ENCODE data around the gene WSCD2. TPM values are rescaled to one million over a fixed set of nuclear protein-coding genes. Genes with fewer than 3 reads are reported as not detected.

The WSCD2 gene
- polyA plus RNA-seq, 1 donor from 2014 or later: 5.8 TPM

DNA sequence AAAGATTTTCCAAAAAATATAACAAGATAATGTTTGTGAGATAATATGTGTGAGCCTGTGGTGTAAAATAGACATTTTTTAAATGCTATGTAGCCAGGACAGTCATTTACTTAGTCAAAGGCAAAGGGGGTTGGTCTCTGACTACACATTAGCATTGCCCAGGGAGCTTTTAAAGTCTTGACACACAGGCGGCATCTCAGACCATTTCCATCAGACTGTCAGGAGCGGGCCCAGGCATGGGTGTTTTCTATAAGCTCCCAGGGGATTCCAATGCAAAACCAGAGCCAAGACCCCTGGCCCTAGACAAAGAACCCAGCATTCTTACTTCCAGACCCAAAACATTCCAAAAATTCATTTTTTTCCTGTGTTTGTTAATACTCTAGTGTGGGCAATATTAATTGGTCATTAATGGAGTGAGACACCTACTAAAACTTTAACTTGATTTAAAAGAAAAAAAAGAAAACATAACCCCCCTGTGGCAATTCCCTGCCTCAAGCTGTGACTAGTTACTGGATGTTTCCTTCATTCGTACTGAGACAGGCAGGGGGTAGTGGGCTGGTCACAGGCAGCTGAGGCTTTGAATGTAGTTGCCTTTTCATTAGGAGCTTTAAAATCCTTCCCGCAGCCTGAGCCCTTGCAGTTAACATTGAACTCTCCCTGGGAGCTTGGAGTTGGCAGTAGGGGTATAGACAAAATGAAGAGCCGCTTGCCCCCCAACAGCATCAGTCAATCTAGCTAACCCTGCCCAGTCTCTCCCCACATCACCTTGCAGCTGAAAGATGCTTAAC, 106.3 kb downstream of the WSCD2 start:
- no peak overlapping the region for H3K9ac ChIP-seq (ENCODE audit: low read length)
- no peak overlapping the region for H2AFZ ChIP-seq (ENCODE audit: low read depth, low read length)
- no peaks in the 10 kb centered on the region for H3K79me2 ChIP-seq (replicated peaks; ENCODE audit: insufficient read depth, low read length)
- H3F3A ChIP-seq (ENCODE audit: insufficient read depth, low read length, poor library complexity, severe bottlenecking): no peaks in the 10 kb centered on the region
- no peak overlapping the region for H3K4me2 ChIP-seq (ENCODE audit: low read length)
- no peak overlapping the region for H3K4me3 ChIP-seq (ENCODE audit: low read length)
- no peaks in the 10 kb centered on the region for H3K9me3 ChIP-seq (ENCODE audit: low read length)
- no peaks in the 10 kb centered on the region for H3K9me2 ChIP-seq (ENCODE audit: insufficient read depth, low read length)
- no peaks in the 10 kb centered on the region for H3K36me3 ChIP-seq (ENCODE audit: insufficient read depth, low read length)
- no peak overlapping the region for H3K27ac ChIP-seq (ENCODE audit: low read length)
- H3K27me3 ChIP-seq (ENCODE audit: insufficient read depth, low read depth, low read length): no peaks in the 10 kb centered on the region
- no peaks in the 10 kb centered on the region for H4K20me1 ChIP-seq (ENCODE audit: insufficient read depth)
- no peak for TF ChIP-seq MXI1 (conservative IDR thresholded peaks at IDR 0.05; ENCODE audit: poor library complexity, severe bottlenecking)
- no peak for TF ChIP-seq EP300 (conservative IDR thresholded peaks at IDR 0.05; ENCODE audit: poor library complexity, severe bottlenecking)
- no peak for TF ChIP-seq POLR2AphosphoS5 (IDR thresholded peaks at IDR 0.05)
- TF ChIP-seq, protein P1, sequence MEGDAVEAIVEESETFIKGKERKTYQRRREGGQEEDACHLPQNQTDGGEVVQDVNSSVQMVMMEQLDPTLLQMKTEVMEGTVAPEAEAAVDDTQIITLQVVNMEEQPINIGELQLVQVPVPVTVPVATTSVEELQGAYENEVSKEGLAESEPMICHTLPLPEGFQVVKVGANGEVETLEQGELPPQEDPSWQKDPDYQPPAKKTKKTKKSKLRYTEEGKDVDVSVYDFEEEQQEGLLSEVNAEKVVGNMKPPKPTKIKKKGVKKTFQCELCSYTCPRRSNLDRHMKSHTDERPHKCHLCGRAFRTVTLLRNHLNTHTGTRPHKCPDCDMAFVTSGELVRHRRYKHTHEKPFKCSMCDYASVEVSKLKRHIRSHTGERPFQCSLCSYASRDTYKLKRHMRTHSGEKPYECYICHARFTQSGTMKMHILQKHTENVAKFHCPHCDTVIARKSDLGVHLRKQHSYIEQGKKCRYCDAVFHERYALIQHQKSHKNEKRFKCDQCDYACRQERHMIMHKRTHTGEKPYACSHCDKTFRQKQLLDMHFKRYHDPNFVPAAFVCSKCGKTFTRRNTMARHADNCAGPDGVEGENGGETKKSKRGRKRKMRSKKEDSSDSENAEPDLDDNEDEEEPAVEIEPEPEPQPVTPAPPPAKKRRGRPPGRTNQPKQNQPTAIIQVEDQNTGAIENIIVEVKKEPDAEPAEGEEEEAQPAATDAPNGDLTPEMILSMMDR (IDR thresholded peaks at IDR 0.05; ENCODE audit: poor library complexity, severe bottlenecking): no peak
- no peak for TF ChIP-seq SMC3 (conservative IDR thresholded peaks at IDR 0.05; ENCODE audit: poor library complexity)
- no peak for TF ChIP-seq TAF1 (IDR thresholded peaks at IDR 0.05; ENCODE audit: low read depth)
- no peak for TF ChIP-seq RAD21 (conservative IDR thresholded peaks at IDR 0.05)
- no peak for TF ChIP-seq EZH2 (IDR thresholded peaks at IDR 0.05; ENCODE audit: borderline replicate concordance, insufficient read depth, low read length, poor library complexity, severe bottlenecking)
- TF ChIP-seq, protein P2, sequence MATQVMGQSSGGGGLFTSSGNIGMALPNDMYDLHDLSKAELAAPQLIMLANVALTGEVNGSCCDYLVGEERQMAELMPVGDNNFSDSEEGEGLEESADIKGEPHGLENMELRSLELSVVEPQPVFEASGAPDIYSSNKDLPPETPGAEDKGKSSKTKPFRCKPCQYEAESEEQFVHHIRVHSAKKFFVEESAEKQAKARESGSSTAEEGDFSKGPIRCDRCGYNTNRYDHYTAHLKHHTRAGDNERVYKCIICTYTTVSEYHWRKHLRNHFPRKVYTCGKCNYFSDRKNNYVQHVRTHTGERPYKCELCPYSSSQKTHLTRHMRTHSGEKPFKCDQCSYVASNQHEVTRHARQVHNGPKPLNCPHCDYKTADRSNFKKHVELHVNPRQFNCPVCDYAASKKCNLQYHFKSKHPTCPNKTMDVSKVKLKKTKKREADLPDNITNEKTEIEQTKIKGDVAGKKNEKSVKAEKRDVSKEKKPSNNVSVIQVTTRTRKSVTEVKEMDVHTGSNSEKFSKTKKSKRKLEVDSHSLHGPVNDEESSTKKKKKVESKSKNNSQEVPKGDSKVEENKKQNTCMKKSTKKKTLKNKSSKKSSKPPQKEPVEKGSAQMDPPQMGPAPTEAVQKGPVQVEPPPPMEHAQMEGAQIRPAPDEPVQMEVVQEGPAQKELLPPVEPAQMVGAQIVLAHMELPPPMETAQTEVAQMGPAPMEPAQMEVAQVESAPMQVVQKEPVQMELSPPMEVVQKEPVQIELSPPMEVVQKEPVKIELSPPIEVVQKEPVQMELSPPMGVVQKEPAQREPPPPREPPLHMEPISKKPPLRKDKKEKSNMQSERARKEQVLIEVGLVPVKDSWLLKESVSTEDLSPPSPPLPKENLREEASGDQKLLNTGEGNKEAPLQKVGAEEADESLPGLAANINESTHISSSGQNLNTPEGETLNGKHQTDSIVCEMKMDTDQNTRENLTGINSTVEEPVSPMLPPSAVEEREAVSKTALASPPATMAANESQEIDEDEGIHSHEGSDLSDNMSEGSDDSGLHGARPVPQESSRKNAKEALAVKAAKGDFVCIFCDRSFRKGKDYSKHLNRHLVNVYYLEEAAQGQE (IDR thresholded peaks at IDR 0.05; ENCODE audit: borderline replicate concordance): no peak

DNA sequence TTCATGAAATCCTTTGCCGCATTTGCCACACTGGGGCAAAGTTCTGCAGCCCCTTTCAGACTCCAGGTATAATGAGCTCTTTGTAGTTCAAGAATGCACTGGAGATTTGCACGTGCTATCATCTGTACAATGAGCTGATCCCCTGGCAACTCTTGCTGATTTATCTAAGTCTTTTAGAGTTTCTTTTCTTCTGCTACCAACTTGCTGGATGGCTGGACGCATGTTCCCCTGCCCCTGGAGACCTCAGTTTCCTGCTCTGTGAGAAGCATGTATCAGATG, 106.8 kb downstream of the WSCD2 start:
- no peaks in the 10 kb centered on the region for H3K36me3 ChIP-seq (ENCODE audit: insufficient read depth, low read length)
- no peaks in the 10 kb centered on the region for H3K9me3 ChIP-seq (ENCODE audit: low read length)
- H3K9ac ChIP-seq (ENCODE audit: low read length): no peak overlapping the region
- H3K27ac ChIP-seq (ENCODE audit: low read length): no peak overlapping the region
- no peaks in the 10 kb centered on the region for H3F3A ChIP-seq (ENCODE audit: insufficient read depth, low read length, poor library complexity, severe bottlenecking)
- TF ChIP-seq, protein P1 (IDR thresholded peaks at IDR 0.05; ENCODE audit: poor library complexity, severe bottlenecking): no peak
- TF ChIP-seq RAD21 (conservative IDR thresholded peaks at IDR 0.05): no peak
- no peak for TF ChIP-seq POLR2AphosphoS5 (IDR thresholded peaks at IDR 0.05)
- no peak for TF ChIP-seq SMC3 (conservative IDR thresholded peaks at IDR 0.05; ENCODE audit: poor library complexity)
- no peak for TF ChIP-seq MXI1 (conservative IDR thresholded peaks at IDR 0.05; ENCODE audit: poor library complexity, severe bottlenecking)
- no peak for TF ChIP-seq EP300 (conservative IDR thresholded peaks at IDR 0.05; ENCODE audit: poor library complexity, severe bottlenecking)
- TF ChIP-seq, protein P2 (IDR thresholded peaks at IDR 0.05; ENCODE audit: borderline replicate concordance): no peak
- TF ChIP-seq TAF1 (IDR thresholded peaks at IDR 0.05; ENCODE audit: low read depth): no peak
- TF ChIP-seq EZH2 (IDR thresholded peaks at IDR 0.05; ENCODE audit: borderline replicate concordance, insufficient read depth, low read length, poor library complexity, severe bottlenecking): no peak
- H3K9me2 ChIP-seq (ENCODE audit: insufficient read depth, low read length): no peaks in the 10 kb centered on the region
- no peak overlapping the region for H3K4me3 ChIP-seq (ENCODE audit: low read length)
- H2AFZ ChIP-seq (ENCODE audit: low read depth, low read length): no peak overlapping the region
- no peaks in the 10 kb centered on the region for H4K20me1 ChIP-seq (ENCODE audit: insufficient read depth)
- no peaks in the 10 kb centered on the region for H3K27me3 ChIP-seq (ENCODE audit: insufficient read depth, low read depth, low read length)
- H3K79me2 ChIP-seq (replicated peaks; ENCODE audit: insufficient read depth, low read length): no peaks in the 10 kb centered on the region
- H3K4me2 ChIP-seq (ENCODE audit: low read length): no peak overlapping the region

Data from neural cell (in vitro differentiated cells).